ENCODE measurements around the gene TMEM163. TPM values are rescaled to one million over a fixed set of nuclear protein-coding genes. Genes with fewer than 3 reads are reported as not detected.

Gene TMEM163
- total RNA-seq, 2 experiments from 2014 or later, result 0.51 TPM; not detected in 1

DNA sequence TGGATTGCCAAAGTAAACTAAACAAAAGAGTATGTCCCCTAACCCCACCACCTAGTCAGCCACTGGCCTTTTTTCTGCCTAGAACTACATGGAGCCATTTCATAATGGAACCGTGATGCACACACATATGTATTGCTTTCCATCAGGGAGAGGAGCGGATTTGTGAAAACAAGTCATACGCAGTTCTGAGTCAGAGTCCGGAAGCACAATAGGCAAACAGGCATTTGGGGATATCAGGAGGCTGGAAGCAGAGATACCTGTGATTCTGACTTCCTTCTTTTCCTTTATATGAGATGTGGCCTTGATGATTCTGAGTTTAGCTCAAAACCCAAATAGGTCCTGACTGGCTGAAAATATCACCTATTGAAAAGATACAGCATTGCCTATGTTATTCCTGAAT, 93.5 kb downstream of the TMEM163 start:
- intact Hi-C loops (cut with micrococcal nuclease; ENCODE audit: unreplicated experiment), result no loop called here
- H3K36me3 ChIP-seq (ENCODE audit: insufficient read depth, low read length), result no peaks in the 10 kb centered on the region
- no peaks in the 10 kb centered on the region for H3K4me1 ChIP-seq (ENCODE audit: insufficient read depth, low read length, poor library complexity, severe bottlenecking)
- no peak for DNase-seq (ENCODE audit: low spot score)
- no peak overlapping the region for H3K27ac ChIP-seq (ENCODE audit: low read depth, low read length, poor library complexity, severe bottlenecking)
- TF ChIP-seq EZH2phosphoT487 (IDR thresholded peaks at IDR 0.05; ENCODE audit: borderline replicate concordance, low read depth, low read length), result no peak
- TF ChIP-seq, protein P1, sequence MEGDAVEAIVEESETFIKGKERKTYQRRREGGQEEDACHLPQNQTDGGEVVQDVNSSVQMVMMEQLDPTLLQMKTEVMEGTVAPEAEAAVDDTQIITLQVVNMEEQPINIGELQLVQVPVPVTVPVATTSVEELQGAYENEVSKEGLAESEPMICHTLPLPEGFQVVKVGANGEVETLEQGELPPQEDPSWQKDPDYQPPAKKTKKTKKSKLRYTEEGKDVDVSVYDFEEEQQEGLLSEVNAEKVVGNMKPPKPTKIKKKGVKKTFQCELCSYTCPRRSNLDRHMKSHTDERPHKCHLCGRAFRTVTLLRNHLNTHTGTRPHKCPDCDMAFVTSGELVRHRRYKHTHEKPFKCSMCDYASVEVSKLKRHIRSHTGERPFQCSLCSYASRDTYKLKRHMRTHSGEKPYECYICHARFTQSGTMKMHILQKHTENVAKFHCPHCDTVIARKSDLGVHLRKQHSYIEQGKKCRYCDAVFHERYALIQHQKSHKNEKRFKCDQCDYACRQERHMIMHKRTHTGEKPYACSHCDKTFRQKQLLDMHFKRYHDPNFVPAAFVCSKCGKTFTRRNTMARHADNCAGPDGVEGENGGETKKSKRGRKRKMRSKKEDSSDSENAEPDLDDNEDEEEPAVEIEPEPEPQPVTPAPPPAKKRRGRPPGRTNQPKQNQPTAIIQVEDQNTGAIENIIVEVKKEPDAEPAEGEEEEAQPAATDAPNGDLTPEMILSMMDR (conservative IDR thresholded peaks at IDR 0.05; ENCODE audit: low read length), result no peak
- H4K20me1 ChIP-seq (ENCODE audit: insufficient read depth, low read length), result no peaks in the 10 kb centered on the region
- H2AFZ ChIP-seq (ENCODE audit: low read length), result no peak overlapping the region
- H3K79me2 ChIP-seq (ENCODE audit: insufficient read depth, low read depth, low read length), result no peaks in the 10 kb centered on the region
- ChIA-PET CTCF (ENCODE audit: unreplicated experiment) (no interaction called here), POLR2A (interaction anchor here (0.6 kb wide), 1 partner anchor 46 kb away, joined by 5 read pairs; no protein-coding TSS in a partner anchor)
- H3K4me2 ChIP-seq (ENCODE audit: low read length), result no peak overlapping the region
- BruUV-seq (replicated peaks), result no TSS peak
- no peaks in the 10 kb centered on the region for H3K9me2 ChIP-seq (ENCODE audit: insufficient read depth, low read length)
- H3K9me3 ChIP-seq (ENCODE audit: low read length), result no peaks in the 10 kb centered on the region
- no peak overlapping the region for H3K4me3 ChIP-seq (ENCODE audit: low read depth, low read length, poor library complexity, severe bottlenecking)

DNA sequence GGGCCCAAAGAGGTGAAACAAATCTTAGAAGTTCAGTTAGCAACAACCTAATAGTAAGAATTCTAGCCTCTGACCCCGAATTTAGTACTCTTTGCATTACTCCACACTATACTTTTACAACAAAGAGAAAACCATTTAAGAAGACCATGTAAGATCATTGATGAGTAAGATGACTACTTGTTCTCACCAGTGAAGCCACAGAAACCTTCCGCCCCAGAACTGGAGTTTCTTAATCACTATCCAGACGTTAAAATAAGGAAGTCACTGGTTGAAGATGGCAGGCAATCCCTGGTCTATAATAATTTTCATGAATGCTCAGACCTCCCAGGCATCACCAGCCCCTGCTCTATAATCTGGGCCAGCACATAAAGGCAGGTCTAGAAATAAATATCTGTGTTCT, 95.0 kb downstream of the TMEM163 start:
- no peak overlapping the region for H3K27ac ChIP-seq (ENCODE audit: low read depth, low read length, poor library complexity, severe bottlenecking)
- BruUV-seq (replicated peaks), result no TSS peak

DNA sequence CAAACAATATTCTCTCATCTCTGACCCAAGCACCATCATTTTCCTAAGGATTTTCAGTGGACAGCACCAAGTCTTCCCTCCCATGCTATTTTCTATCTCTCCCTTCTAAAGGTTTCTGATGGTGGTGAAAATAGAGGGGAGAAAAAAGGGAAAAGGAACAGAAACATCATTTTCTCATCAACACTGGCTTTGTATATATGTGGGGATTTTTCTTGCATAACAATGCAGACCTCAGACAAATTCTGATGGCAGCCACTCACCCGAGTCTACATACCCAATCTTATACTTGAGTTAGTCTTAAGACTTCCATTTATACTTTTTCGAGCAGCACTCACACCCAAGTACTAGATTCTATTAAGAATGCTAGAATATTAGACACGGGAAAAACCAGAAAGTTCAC, 95.8 kb downstream of the TMEM163 start:
- BruUV-seq (replicated peaks), result no TSS peak
- H3K36me3 ChIP-seq (ENCODE audit: insufficient read depth, low read length), result no peaks in the 10 kb centered on the region
- H3K4me3 ChIP-seq (ENCODE audit: low read depth, low read length, poor library complexity, severe bottlenecking), result no peak overlapping the region
- intact Hi-C loops (cut with micrococcal nuclease; ENCODE audit: unreplicated experiment), result no loop called here
- CTCF ChIA-PET (ENCODE audit: unreplicated experiment), result no interaction called here
- no peak for TF ChIP-seq EZH2phosphoT487 (IDR thresholded peaks at IDR 0.05; ENCODE audit: borderline replicate concordance, low read depth, low read length)
- TF ChIP-seq, protein P1 (conservative IDR thresholded peaks at IDR 0.05; ENCODE audit: low read length), result no peak
- no peak overlapping the region for H3K27ac ChIP-seq (ENCODE audit: low read depth, low read length, poor library complexity, severe bottlenecking)
- H3K9me2 ChIP-seq (ENCODE audit: insufficient read depth, low read length), result no peaks in the 10 kb centered on the region
- POLR2A ChIA-PET, result no interaction called here
- no peak overlapping the region for H3K4me2 ChIP-seq (ENCODE audit: low read length)
- no peak overlapping the region for H2AFZ ChIP-seq (ENCODE audit: low read length)
- no peaks in the 10 kb centered on the region for H3K79me2 ChIP-seq (ENCODE audit: insufficient read depth, low read depth, low read length)
- H3K9me3 ChIP-seq (ENCODE audit: low read length), result peaks cover 14% of the 10 kb centered on the region; the same call in 1 of the 2 replicates
- no peaks in the 10 kb centered on the region for H4K20me1 ChIP-seq (ENCODE audit: insufficient read depth, low read length)
- DNase-seq (ENCODE audit: low spot score), result no peak
- no peaks in the 10 kb centered on the region for H3K4me1 ChIP-seq (ENCODE audit: insufficient read depth, low read length, poor library complexity, severe bottlenecking)

More for the DNA sequence above, 95.0 kb downstream of the TMEM163 start:
- TF ChIP-seq EZH2phosphoT487 (IDR thresholded peaks at IDR 0.05; ENCODE audit: borderline replicate concordance, low read depth, low read length), result no peak
- TF ChIP-seq, protein P1 (conservative IDR thresholded peaks at IDR 0.05; ENCODE audit: low read length), result no peak
- Histone ChIP-seq H3K9me3 (ENCODE audit: low read length) (peaks cover 11% of the 10 kb centered on the region; the same call in 1 of the 2 replicates), H3K79me2 (ENCODE audit: insufficient read depth, low read depth, low read length) (no peaks in the 10 kb centered on the region), H3K4me2 (ENCODE audit: low read length) (no peak overlapping the region), H2AFZ (ENCODE audit: low read length) (no peak overlapping the region), H3K36me3 (ENCODE audit: insufficient read depth, low read length) (no peaks in the 10 kb centered on the region), H3K9me2 (ENCODE audit: insufficient read depth, low read length) (no peaks in the 10 kb centered on the region), H3K4me1 (ENCODE audit: insufficient read depth, low read length, poor library complexity, severe bottlenecking) (no peaks in the 10 kb centered on the region), H4K20me1 (ENCODE audit: insufficient read depth, low read length) (no peaks in the 10 kb centered on the region), H3K4me3 (ENCODE audit: low read depth, low read length, poor library complexity, severe bottlenecking) (no peak overlapping the region)
- POLR2A ChIA-PET, result no interaction called here
- intact Hi-C loops (cut with micrococcal nuclease; ENCODE audit: unreplicated experiment), result no loop called here
- DNase-seq (ENCODE audit: low spot score), result no peak
- CTCF ChIA-PET (ENCODE audit: unreplicated experiment), result no interaction called here

All from OCI-LY7 (cell line).